Liver (tissue), 9 donors: ENCODE data around the gene GULP1. TPM values are rescaled to one million over a fixed set of nuclear protein-coding genes. Genes with fewer than 3 reads are reported as not detected.

ENCODE experiments used
- DNase-seq: peaks from one replicate; pipeline ENCODE4 v3.0.0-alpha.2; 2017; ENCODE audit warnings: low spot score
- H3K27ac ChIP-seq, 2 donors: one replicate each; pipeline ENCODE4 v1.7.0; 2013; ENCODE audit warnings: inconsistent platforms in 2 of 2, low read length in 2 of 2, control low read depth in 1 of 2, low read depth in 1 of 2, mild to moderate bottlenecking in 1 of 2
- H3K27me3 ChIP-seq, 4 donors: one replicate each; pipeline versions ENCODE4 v1.6.1 to v1.7.0; 2013; ENCODE audit warnings: low read length in 3 of 4, inconsistent platforms in 1 of 4, mild to moderate bottlenecking in 1 of 4, moderate library complexity in 1 of 4; ENCODE audit not compliant: control insufficient read depth in 4 of 4, insufficient read depth in 4 of 4
- H3K36me3 ChIP-seq, 4 donors: one replicate each; pipeline versions ENCODE4 v1.6.1 to v1.7.0; 2013; ENCODE audit warnings: low read length in 3 of 4, mild to moderate bottlenecking in 3 of 4, low read depth in 1 of 4, moderate library complexity in 1 of 4; ENCODE audit not compliant: control insufficient read depth in 4 of 4, insufficient read depth in 3 of 4
- H3K4me1 ChIP-seq, 4 donors: one replicate each; pipeline versions ENCODE4 v1.6.1 to v1.7.0; 2013; ENCODE audit warnings: low read length in 3 of 4, mild to moderate bottlenecking in 3 of 4, moderate library complexity in 1 of 4; ENCODE audit not compliant: control insufficient read depth in 4 of 4, insufficient read depth in 4 of 4
- H3K4me3 ChIP-seq, 3 donors: one replicate each; pipeline versions ENCODE4 v1.6.1 to v1.7.0; 2013; ENCODE audit warnings: low read length in 3 of 3, control low read depth in 1 of 3, low read depth in 1 of 3, mild to moderate bottlenecking in 1 of 3
- H3K9ac ChIP-seq, 2 donors: one replicate each; pipeline ENCODE4 v1.7.0; 2013; ENCODE audit warnings: low read length in 2 of 2, mild to moderate bottlenecking in 2 of 2, moderate library complexity in 2 of 2, control low read depth in 1 of 2, low read depth in 1 of 2
- H3K9me3 ChIP-seq, 4 donors: one replicate each; pipeline versions ENCODE4 v1.6.1 to v1.7.0; 2013; ENCODE audit warnings: low read length in 3 of 4; ENCODE audit not compliant: control insufficient read depth in 4 of 4
- EGR1 ChIP-seq, 2 donors: IDR thresholded peaks; 2 replicates each; pipeline ENCODE4 v1.6.1; 2016 to 2018; ENCODE audit warnings: antibody characterized with exemption in 2 of 2, low read depth in 2 of 2
- FOXA1 ChIP-seq: IDR thresholded peaks from 2 replicates; pipeline ENCODE4 v1.6.1; 2016; ENCODE audit warnings: antibody characterized with exemption
- FOXA2 ChIP-seq: IDR thresholded peaks from 2 replicates; pipeline ENCODE4 v1.6.1; 2016; ENCODE audit warnings: antibody characterized with exemption
- GABPA ChIP-seq, 2 donors: IDR thresholded peaks in 1 of 2; conservative IDR thresholded peaks in 1 of 2; 2 replicates each; pipeline ENCODE4 v1.6.1; 2016; ENCODE audit warnings: antibody characterized with exemption in 2 of 2, mild to moderate bottlenecking in 1 of 2, moderate library complexity in 1 of 2
- HNF4A ChIP-seq, 2 donors: conservative IDR thresholded peaks; 2 replicates each; pipeline ENCODE4 v1.6.1; 2016; ENCODE audit warnings: antibody characterized with exemption in 2 of 2, mild to moderate bottlenecking in 2 of 2
- HNF4G ChIP-seq: IDR thresholded peaks from 2 replicates; pipeline ENCODE4 v1.6.1; 2016; ENCODE audit warnings: antibody characterized with exemption
- JUND ChIP-seq, 2 donors: IDR thresholded peaks; 2 replicates each; pipeline ENCODE4 v1.6.1; 2016; ENCODE audit warnings: antibody characterized with exemption in 2 of 2
- RAD21 ChIP-seq, 2 donors: IDR thresholded peaks; 2 replicates each; pipeline ENCODE4 v1.6.1; 2016; ENCODE audit warnings: antibody characterized with exemption in 2 of 2, mild to moderate bottlenecking in 2 of 2
- RXRA ChIP-seq, 2 donors: IDR thresholded peaks; 2 replicates each; pipeline ENCODE4 v1.6.1; 2017 to 2018; ENCODE audit warnings: antibody characterized with exemption in 2 of 2, mild to moderate bottlenecking in 1 of 2
- YY1 ChIP-seq: IDR thresholded peaks from 2 replicates; pipeline ENCODE4 v1.6.1; 2016; ENCODE audit warnings: antibody characterized with exemption, mild to moderate bottlenecking
- WGBS: extraction: QIAGEN DNeasy Blood & Tissue Kit; methylation state at CpG from one replicate; pipeline ENCODE4 v1.1.7; 2013; 5-methylcytosine and 5-hydroxymethylcytosine counted together
- polyA plus RNA-seq, 2 donors: library from polyadenylated mRNA; stranded (reverse) in 1 of 2; unstranded in 1 of 2; fragments of 200-250 nt in 1 of 2; fragments of >200 nt in 1 of 2; fragmentation: Nextera tagmentation in 1 of 2; extraction: Ambion mirVana in 1 of 2; gene quantifications; one replicate each; pipeline versions ENCODE4 v1.2.1 to v1.2.3, GENCODE V29; 2013 to 2015
- total RNA-seq, 2 donors: library from RNA; depleted of rRNA; stranded (reverse); fragments of >200 nt; gene quantifications; one replicate each; pipeline ENCODE4 v1.2.3, GENCODE V29; 2014
- TF ChIP-seq, protein P1 (sequence below): fragments of 150-350 bp; IDR thresholded peaks from 2 replicates; pipeline ENCODE4 v1.5.1; 2017; ENCODE audit warnings: improper control_type of control experiment, low read depth, low read length; ENCODE audit not compliant: missing input control
- TF ChIP-seq, protein P2 (sequence below): IDR thresholded peaks from 2 replicates; pipeline ENCODE4 v1.6.1; 2016; ENCODE audit warnings: antibody characterized with exemption, mild to moderate bottlenecking
- TF ChIP-seq, protein P3 (sequence below): IDR thresholded peaks from 2 replicates; pipeline ENCODE4 v1.6.1; 2016; ENCODE audit warnings: antibody characterized with exemption
- TF ChIP-seq, protein P4 (sequence below): IDR thresholded peaks from 2 replicates; pipeline ENCODE4 v1.6.1; 2016; ENCODE audit warnings: antibody characterized with exemption
- TF ChIP-seq, protein P5 (sequence below): IDR thresholded peaks from 2 replicates; pipeline ENCODE4 v1.6.1; 2016; ENCODE audit warnings: antibody characterized with exemption
- donor health status: healthy.
- donor health status: healthy.
- donor health status: healthy.
- donor health status: healthy.
- donor health status: healthy.

Gene GULP1
- total and polyA plus RNA-seq, 4 donors: 0.53 to 6.9 (median 0.89) TPM

DNA sequence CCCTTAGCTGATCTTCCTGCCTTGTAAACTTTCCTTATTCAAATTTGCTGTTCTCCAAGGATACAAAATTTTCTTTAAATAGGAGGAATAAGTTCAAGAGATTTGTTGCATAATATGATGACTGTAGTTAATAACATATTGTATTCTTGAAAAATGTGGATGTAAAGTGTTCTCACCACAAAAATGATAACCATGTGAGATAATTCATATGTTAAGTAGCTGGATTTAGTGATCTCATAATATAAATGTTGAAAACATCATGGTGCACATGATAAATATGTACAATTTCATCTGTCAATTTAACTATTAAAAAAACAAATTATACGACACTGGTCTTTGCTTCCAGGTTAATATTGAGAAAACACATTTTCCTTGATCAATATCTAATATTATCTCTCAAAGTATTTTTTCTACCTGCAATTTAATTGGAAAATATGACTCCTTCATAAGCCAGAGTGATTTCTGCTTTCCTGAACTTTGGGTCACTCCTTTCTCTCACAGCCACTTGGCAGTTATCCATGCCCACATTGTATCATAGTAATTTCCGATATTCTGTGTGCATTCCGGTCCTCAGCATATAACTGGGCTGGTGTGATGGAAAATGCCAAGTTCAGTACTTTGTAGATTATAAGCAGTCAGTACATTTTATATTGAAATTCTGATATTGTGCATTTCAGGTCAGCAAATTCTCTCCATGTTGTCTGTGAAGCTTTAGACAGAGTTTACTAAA is 152.6 kb downstream of the GULP1 start (continued):
- TF ChIP-seq, protein P1, sequence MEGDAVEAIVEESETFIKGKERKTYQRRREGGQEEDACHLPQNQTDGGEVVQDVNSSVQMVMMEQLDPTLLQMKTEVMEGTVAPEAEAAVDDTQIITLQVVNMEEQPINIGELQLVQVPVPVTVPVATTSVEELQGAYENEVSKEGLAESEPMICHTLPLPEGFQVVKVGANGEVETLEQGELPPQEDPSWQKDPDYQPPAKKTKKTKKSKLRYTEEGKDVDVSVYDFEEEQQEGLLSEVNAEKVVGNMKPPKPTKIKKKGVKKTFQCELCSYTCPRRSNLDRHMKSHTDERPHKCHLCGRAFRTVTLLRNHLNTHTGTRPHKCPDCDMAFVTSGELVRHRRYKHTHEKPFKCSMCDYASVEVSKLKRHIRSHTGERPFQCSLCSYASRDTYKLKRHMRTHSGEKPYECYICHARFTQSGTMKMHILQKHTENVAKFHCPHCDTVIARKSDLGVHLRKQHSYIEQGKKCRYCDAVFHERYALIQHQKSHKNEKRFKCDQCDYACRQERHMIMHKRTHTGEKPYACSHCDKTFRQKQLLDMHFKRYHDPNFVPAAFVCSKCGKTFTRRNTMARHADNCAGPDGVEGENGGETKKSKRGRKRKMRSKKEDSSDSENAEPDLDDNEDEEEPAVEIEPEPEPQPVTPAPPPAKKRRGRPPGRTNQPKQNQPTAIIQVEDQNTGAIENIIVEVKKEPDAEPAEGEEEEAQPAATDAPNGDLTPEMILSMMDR: no peak
- TF ChIP-seq HNF4G (no peak), YY1 (no peak)

DNA sequence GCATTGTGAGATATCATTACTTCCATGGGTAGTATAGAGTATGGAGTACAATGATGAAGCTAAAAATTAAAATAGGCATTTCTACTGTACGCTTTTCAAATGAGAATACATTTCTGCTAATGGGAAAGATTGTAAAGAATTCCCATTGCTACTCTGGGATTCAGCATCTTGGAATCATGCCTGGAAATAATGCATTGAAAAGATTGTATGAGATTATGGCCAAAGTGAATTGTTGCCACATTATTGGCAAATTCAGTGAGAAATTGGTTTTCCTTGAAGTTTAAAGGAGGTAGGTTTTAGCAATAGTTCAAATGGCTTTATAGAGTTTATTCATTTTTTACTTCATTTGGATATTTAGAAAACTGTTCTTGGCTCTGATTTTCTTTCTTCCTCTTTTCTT is 157.9 kb downstream of the GULP1 start:
- no peak overlapping the region for H3K27ac ChIP-seq
- no peak for DNase-seq
- H3K9ac ChIP-seq: no peak overlapping the region
- no peaks in the 10 kb centered on the region for H3K9me3 ChIP-seq
- WGBS: 92% methylated on average over 1 of the region's 1 CpG
- H3K27me3 ChIP-seq: no peaks in the 10 kb centered on the region
- TF ChIP-seq HNF4A (conservative IDR thresholded peaks at IDR 0.05): no peak
- TF ChIP-seq, protein P2, sequence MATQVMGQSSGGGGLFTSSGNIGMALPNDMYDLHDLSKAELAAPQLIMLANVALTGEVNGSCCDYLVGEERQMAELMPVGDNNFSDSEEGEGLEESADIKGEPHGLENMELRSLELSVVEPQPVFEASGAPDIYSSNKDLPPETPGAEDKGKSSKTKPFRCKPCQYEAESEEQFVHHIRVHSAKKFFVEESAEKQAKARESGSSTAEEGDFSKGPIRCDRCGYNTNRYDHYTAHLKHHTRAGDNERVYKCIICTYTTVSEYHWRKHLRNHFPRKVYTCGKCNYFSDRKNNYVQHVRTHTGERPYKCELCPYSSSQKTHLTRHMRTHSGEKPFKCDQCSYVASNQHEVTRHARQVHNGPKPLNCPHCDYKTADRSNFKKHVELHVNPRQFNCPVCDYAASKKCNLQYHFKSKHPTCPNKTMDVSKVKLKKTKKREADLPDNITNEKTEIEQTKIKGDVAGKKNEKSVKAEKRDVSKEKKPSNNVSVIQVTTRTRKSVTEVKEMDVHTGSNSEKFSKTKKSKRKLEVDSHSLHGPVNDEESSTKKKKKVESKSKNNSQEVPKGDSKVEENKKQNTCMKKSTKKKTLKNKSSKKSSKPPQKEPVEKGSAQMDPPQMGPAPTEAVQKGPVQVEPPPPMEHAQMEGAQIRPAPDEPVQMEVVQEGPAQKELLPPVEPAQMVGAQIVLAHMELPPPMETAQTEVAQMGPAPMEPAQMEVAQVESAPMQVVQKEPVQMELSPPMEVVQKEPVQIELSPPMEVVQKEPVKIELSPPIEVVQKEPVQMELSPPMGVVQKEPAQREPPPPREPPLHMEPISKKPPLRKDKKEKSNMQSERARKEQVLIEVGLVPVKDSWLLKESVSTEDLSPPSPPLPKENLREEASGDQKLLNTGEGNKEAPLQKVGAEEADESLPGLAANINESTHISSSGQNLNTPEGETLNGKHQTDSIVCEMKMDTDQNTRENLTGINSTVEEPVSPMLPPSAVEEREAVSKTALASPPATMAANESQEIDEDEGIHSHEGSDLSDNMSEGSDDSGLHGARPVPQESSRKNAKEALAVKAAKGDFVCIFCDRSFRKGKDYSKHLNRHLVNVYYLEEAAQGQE: no peak
- TF ChIP-seq, protein P3, sequence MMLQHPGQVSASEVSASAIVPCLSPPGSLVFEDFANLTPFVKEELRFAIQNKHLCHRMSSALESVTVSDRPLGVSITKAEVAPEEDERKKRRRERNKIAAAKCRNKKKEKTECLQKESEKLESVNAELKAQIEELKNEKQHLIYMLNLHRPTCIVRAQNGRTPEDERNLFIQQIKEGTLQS: no peak
- TF ChIP-seq, protein P4, sequence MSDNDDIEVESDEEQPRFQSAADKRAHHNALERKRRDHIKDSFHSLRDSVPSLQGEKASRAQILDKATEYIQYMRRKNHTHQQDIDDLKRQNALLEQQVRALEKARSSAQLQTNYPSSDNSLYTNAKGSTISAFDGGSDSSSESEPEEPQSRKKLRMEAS: no peak
- TF ChIP-seq GABPA (IDR thresholded peaks at IDR 0.05 in 1 of 2, conservative IDR thresholded peaks at IDR 0.05 in 1 of 2): no peak
- TF ChIP-seq RAD21 (IDR thresholded peaks at IDR 0.05): no peak
- no peak for TF ChIP-seq EGR1 (IDR thresholded peaks at IDR 0.05; ENCODE audit: low read depth in 2 of 2)
- TF ChIP-seq, protein P5, sequence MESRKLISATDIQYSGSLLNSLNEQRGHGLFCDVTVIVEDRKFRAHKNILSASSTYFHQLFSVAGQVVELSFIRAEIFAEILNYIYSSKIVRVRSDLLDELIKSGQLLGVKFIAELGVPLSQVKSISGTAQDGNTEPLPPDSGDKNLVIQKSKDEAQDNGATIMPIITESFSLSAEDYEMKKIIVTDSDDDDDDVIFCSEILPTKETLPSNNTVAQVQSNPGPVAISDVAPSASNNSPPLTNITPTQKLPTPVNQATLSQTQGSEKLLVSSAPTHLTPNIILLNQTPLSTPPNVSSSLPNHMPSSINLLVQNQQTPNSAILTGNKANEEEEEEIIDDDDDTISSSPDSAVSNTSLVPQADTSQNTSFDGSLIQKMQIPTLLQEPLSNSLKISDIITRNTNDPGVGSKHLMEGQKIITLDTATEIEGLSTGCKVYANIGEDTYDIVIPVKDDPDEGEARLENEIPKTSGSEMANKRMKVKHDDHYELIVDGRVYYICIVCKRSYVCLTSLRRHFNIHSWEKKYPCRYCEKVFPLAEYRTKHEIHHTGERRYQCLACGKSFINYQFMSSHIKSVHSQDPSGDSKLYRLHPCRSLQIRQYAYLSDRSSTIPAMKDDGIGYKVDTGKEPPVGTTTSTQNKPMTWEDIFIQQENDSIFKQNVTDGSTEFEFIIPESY: no peak
- no peak for TF ChIP-seq JUND (IDR thresholded peaks at IDR 0.05)
- no peak for TF ChIP-seq RXRA (IDR thresholded peaks at IDR 0.05)
- TF ChIP-seq FOXA1: no peak
- TF ChIP-seq FOXA2: no peak
- no peak overlapping the region for H3K4me3 ChIP-seq
- H3K4me1 ChIP-seq: no peaks in the 10 kb centered on the region
- no peaks in the 10 kb centered on the region for H3K36me3 ChIP-seq
